ENCODE results near the gene SHC3.

The SHC3 gene

GRCh38 chr9:89080193-89080592 is 98.4 kb downstream of the SHC3 start:
- no peak for TF ChIP-seq CTCF (IDR thresholded peaks at IDR 0.05; ENCODE audit: low read length, missing control alignments)
- H3K4me3 ChIP-seq (replicated peaks; ENCODE audit: low read depth, low read length), result no peak overlapping the region
- DNase-seq (ENCODE audit: low read depth), result peak; percentile 77

- no peak for TF ChIP-seq CTCF (IDR thresholded peaks at IDR 0.05; ENCODE audit: low read length, missing control alignments)
- peak; percentile 43 for DNase-seq (ENCODE audit: low read depth)
- H3K4me3 ChIP-seq (replicated peaks; ENCODE audit: low read depth, low read length), result no peak overlapping the region
Measured at GRCh38 chr9:89079391-89079790, 99.2 kb downstream of the SHC3 start.

- TF ChIP-seq CTCF (IDR thresholded peaks at IDR 0.05; ENCODE audit: low read length, missing control alignments), result no peak
- no peak overlapping the region for H3K4me3 ChIP-seq (replicated peaks; ENCODE audit: low read depth, low read length)
- peak; percentile 95 for DNase-seq (ENCODE audit: low read depth)
Measured at GRCh38 chr9:89078860-89079259, 99.8 kb downstream of the SHC3 start.

GRCh38 chr9:89078421-89078820 is 100.2 kb downstream of the SHC3 start:
- no peak for TF ChIP-seq CTCF (IDR thresholded peaks at IDR 0.05; ENCODE audit: low read length, missing control alignments)
- no peak overlapping the region for H3K4me3 ChIP-seq (replicated peaks; ENCODE audit: low read depth, low read length)
- DNase-seq (ENCODE audit: low read depth), result no peak

GRCh38 chr9:89077519-89077918 is 101.1 kb downstream of the SHC3 start:
- no peak for TF ChIP-seq CTCF (IDR thresholded peaks at IDR 0.05; ENCODE audit: low read length, missing control alignments)
- no peak for DNase-seq (ENCODE audit: low read depth)
- no peak overlapping the region for H3K4me3 ChIP-seq (replicated peaks; ENCODE audit: low read depth, low read length)

- TF ChIP-seq CTCF (IDR thresholded peaks at IDR 0.05; ENCODE audit: low read length, missing control alignments), result no peak
- DNase-seq (ENCODE audit: low read depth), result no peak
- no peak overlapping the region for H3K4me3 ChIP-seq (replicated peaks; ENCODE audit: low read depth, low read length)
Measured at GRCh38 chr9:89073397-89073796, 105.2 kb downstream of the SHC3 start.

GRCh38 chr9:89071591-89071990 is 107.0 kb downstream of the SHC3 start:
- TF ChIP-seq CTCF (IDR thresholded peaks at IDR 0.05; ENCODE audit: low read length, missing control alignments), result no peak
- DNase-seq (ENCODE audit: low read depth), result no peak
- H3K4me3 ChIP-seq (replicated peaks; ENCODE audit: low read depth, low read length), result no peak overlapping the region
